ENCODE data around the gene CXorf65.

DNA sequence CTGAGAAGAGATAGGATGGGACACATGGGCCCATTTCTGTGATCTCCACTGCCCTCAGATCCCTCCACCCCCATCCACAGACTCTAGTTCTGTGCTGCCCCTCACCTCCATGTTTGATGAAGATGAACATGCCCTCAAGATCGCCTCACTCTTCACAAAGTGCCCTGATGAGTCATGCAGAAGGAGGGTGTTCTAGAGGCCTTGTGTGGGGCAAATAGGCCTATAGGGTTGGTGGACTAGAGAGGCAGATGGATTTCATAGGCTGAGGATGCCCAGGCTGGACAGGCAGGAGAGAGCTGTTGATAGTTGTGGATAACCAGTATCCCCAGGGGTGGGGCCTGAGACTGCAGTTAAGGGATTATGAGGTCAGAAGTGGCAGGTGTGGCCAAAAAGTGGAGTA lies at the start of gene CXorf65:
- TF ChIP-seq, protein P1, sequence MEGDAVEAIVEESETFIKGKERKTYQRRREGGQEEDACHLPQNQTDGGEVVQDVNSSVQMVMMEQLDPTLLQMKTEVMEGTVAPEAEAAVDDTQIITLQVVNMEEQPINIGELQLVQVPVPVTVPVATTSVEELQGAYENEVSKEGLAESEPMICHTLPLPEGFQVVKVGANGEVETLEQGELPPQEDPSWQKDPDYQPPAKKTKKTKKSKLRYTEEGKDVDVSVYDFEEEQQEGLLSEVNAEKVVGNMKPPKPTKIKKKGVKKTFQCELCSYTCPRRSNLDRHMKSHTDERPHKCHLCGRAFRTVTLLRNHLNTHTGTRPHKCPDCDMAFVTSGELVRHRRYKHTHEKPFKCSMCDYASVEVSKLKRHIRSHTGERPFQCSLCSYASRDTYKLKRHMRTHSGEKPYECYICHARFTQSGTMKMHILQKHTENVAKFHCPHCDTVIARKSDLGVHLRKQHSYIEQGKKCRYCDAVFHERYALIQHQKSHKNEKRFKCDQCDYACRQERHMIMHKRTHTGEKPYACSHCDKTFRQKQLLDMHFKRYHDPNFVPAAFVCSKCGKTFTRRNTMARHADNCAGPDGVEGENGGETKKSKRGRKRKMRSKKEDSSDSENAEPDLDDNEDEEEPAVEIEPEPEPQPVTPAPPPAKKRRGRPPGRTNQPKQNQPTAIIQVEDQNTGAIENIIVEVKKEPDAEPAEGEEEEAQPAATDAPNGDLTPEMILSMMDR (IDR thresholded peaks at IDR 0.05): no peak
- no peak for TF ChIP-seq POLR2A (IDR thresholded peaks at IDR 0.05)
